Loucy (cell line): Measurements from ENCODE around the gene ME3.

Experiments
- CTCF ChIP-seq: fragments of 200-600 bp; sonication (generic); conservative IDR thresholded peaks from 2 replicates; pipeline ENCODE4 v1.5.1; 2014; ENCODE audit warnings: mild to moderate bottlenecking, antibody characterized with exemption, low read length
- EZH2phosphoT487 ChIP-seq: fragments of 200-600 bp; IDR thresholded peaks from 2 replicates; pipeline ENCODE4 v1.6.1; 2018; ENCODE audit warnings: antibody characterized with exemption, mild to moderate bottlenecking, moderate library complexity, borderline replicate concordance

DNA sequence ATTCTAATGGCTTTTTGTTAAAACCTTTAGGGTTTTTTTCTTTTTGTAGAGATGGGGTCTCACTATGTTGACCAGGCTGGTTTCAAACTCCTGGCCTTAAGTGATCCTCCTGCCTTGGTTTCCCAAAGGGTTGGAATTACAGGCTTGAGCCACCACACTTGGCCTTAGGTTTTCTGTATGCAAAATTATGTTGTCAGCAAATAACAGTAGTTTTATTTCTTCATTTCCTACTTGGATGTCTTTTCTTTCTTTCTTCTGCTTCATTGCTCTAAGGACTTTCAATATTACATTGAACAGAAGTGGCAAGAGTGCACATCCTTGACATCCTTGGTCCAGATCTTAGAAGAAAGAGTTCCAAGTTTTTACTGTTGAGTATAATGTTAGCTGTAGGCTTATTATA is 245.0 kb downstream of the ME3 start:
- TF ChIP-seq CTCF (no peak), EZH2phosphoT487 (no peak)
